GM12878 (cell line): ENCODE data around the gene SLC22A12.

Experiments
- CTCF ChIP-seq, 3 experiments: IDR thresholded peaks in 2 of 3; conservative IDR thresholded peaks in 1 of 3; 2 replicates each; pipeline ENCODE4 v1.5.1; 2011; ENCODE audit warnings: low read depth in 3 of 3, low read length in 3 of 3, mild to moderate bottlenecking in 3 of 3, control low read depth in 2 of 3, moderate library complexity in 2 of 3, inconsistent platforms in 1 of 3, mixed read lengths in 1 of 3; ENCODE audit not compliant: control insufficient read depth in 2 of 3, insufficient read depth in 1 of 3; ENCODE audit errors: extremely low read depth in 1 of 3
- EP300 ChIP-seq, 2 experiments: fragments of 150-350 bp in 1 of 2; IDR thresholded peaks; 2 replicates each; pipeline ENCODE4 v1.6.1; 2011 to 2012; ENCODE audit warnings: low read depth in 2 of 2, low read length in 2 of 2, borderline replicate concordance in 1 of 2, improper control_type of control experiment in 1 of 2, inconsistent platforms in 1 of 2; ENCODE audit not compliant: control insufficient read depth in 1 of 2
- ETV6 ChIP-seq, 2 experiments: fragments of 450-650 bp in 1 of 2; IDR thresholded peaks in 1 of 2; conservative IDR thresholded peaks in 1 of 2; 2 replicates each; pipeline ENCODE4 v1.6.1; 2014; ENCODE audit warnings: antibody characterized with exemption in 1 of 2, borderline replicate concordance in 1 of 2, low read depth in 1 of 2, mild to moderate bottlenecking in 1 of 2, moderate library complexity in 1 of 2
- HCFC1 ChIP-seq: fragments of 150-350 bp; IDR thresholded peaks from 2 replicates; pipeline ENCODE4 v1.6.1; 2014; ENCODE audit warnings: low read length
- POU2F2 ChIP-seq: IDR thresholded peaks from 3 replicates; pipeline ENCODE4 v1.6.1; 2011; ENCODE audit warnings: low read depth, mild to moderate bottlenecking, low read length, borderline replicate concordance
- SMC3 ChIP-seq: IDR thresholded peaks from 2 replicates; pipeline ENCODE4 v1.6.1; 2011; ENCODE audit warnings: low read length, improper control_type of control experiment, borderline replicate concordance
- SP1 ChIP-seq: IDR thresholded peaks from one replicate; pipeline ENCODE4 v1.6.1; 2011; ENCODE audit warnings: low read depth, low read length
- SPI1 ChIP-seq: IDR thresholded peaks from 2 replicates; pipeline ENCODE4 v1.6.1; 2011; ENCODE audit warnings: low read depth, mild to moderate bottlenecking, low read length, moderate library complexity, borderline replicate concordance; ENCODE audit not compliant: insufficient read depth
- ZNF592 ChIP-seq: fragments of 450-650 bp; IDR thresholded peaks from 2 replicates; pipeline ENCODE4 v1.6.1; 2017; ENCODE audit warnings: mild to moderate bottlenecking, moderate library complexity
- TF ChIP-seq, protein P1 (sequence below): IDR thresholded peaks from 2 replicates; pipeline ENCODE4 v1.6.1; 2012; ENCODE audit warnings: low read length, inconsistent platforms
- TF ChIP-seq, protein P2 (sequence below): fragments of 450-650 bp; IDR thresholded peaks from 2 replicates; pipeline ENCODE4 v1.6.1; 2018; ENCODE audit warnings: mild to moderate bottlenecking, low read depth, moderate library complexity; ENCODE audit not compliant: partially characterized antibody

DNA sequence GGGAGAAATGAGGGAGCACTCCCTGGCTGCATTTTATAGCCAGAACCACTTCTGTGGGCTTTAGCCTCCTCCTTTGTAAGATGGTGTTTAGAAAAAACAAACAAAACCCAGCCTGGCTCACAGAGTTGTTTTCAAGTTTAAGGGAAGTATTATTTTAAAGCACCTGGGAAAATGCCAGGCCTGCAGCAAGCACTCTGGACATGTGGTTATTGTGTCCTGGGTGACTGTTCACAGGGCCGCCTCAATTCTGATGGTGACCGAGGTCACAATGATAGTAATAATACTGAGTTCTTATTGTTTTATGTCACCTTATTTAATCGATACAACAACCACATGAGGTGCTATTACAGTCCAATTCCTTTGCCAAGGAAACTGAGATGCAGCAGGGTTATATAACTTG, 20.7 kb upstream of the SLC22A12 start:
- TF ChIP-seq, protein P1, sequence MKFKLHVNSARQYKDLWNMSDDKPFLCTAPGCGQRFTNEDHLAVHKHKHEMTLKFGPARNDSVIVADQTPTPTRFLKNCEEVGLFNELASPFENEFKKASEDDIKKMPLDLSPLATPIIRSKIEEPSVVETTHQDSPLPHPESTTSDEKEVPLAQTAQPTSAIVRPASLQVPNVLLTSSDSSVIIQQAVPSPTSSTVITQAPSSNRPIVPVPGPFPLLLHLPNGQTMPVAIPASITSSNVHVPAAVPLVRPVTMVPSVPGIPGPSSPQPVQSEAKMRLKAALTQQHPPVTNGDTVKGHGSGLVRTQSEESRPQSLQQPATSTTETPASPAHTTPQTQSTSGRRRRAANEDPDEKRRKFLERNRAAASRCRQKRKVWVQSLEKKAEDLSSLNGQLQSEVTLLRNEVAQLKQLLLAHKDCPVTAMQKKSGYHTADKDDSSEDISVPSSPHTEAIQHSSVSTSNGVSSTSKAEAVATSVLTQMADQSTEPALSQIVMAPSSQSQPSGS: no peak
- TF ChIP-seq SP1 (no peak), SPI1 (no peak), CTCF (IDR thresholded peaks at IDR 0.05 in 2 of 3, conservative IDR thresholded peaks at IDR 0.05 in 1 of 3; ENCODE audit: control insufficient read depth in 2 of 3, extremely low read depth in 1 of 3, insufficient read depth in 1 of 3, low read depth in 3 of 3, low read length in 3 of 3) (no peak), POU2F2 (no peak), HCFC1 (no peak), SMC3 (no peak), ETV6 (conservative IDR thresholded peaks at IDR 0.05 in 1 of 2, IDR thresholded peaks at IDR 0.05 in 1 of 2; ENCODE audit: borderline replicate concordance in 1 of 2, low read depth in 1 of 2) (no peak), EP300 (IDR thresholded peaks at IDR 0.05; ENCODE audit: borderline replicate concordance in 1 of 2, control insufficient read depth in 1 of 2, low read depth in 2 of 2, low read length in 2 of 2) (no peak), ZNF592 (no peak)
- TF ChIP-seq, protein P2, sequence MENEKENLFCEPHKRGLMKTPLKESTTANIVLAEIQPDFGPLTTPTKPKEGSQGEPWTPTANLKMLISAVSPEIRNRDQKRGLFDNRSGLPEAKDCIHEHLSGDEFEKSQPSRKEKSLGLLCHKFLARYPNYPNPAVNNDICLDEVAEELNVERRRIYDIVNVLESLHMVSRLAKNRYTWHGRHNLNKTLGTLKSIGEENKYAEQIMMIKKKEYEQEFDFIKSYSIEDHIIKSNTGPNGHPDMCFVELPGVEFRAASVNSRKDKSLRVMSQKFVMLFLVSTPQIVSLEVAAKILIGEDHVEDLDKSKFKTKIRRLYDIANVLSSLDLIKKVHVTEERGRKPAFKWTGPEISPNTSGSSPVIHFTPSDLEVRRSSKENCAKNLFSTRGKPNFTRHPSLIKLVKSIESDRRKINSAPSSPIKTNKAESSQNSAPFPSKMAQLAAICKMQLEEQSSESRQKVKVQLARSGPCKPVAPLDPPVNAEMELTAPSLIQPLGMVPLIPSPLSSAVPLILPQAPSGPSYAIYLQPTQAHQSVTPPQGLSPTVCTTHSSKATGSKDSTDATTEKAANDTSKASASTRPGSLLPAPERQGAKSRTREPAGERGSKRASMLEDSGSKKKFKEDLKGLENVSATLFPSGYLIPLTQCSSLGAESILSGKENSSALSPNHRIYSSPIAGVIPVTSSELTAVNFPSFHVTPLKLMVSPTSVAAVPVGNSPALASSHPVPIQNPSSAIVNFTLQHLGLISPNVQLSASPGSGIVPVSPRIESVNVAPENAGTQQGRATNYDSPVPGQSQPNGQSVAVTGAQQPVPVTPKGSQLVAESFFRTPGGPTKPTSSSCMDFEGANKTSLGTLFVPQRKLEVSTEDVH: no peak
